GM12874 (cell line): ENCODE results near the gene NGDN.

ENCODE experiments used
- CTCF ChIP-seq: IDR thresholded peaks from 2 replicates; pipeline ENCODE4 v1.5.1; 2011; ENCODE audit warnings: low read depth, mild to moderate bottlenecking, control low read depth, low read length, moderate library complexity; ENCODE audit not compliant: insufficient read depth

The NGDN gene

GRCh38 chr14:23450379-23450778 lies 19.1 kb upstream of the NGDN start:
- TF ChIP-seq CTCF: no peak

GRCh38 chr14:23452237-23452636 lies 17.3 kb upstream of the NGDN start:
- no peak for TF ChIP-seq CTCF

GRCh38 chr14:23454445-23454856 lies 15.1 kb upstream of the NGDN start:
- TF ChIP-seq CTCF: no peak

- TF ChIP-seq CTCF: no peak
These were observed 11.7 kb upstream of the NGDN start for GRCh38 chr14:23457587-23458445.

- 0 out of 2 replicates have a peak, but pooled peaks have one; percentile 3 for TF ChIP-seq CTCF
These were observed 8.5 kb upstream of the NGDN start for GRCh38 chr14:23460960-23461359.

- no peak for TF ChIP-seq CTCF
These were observed 4.8 kb upstream of the NGDN start for GRCh38 chr14:23464700-23465099.

- TF ChIP-seq CTCF: no peak
These were observed 4.2 kb upstream of the NGDN start for GRCh38 chr14:23465261-23465660.
